SU-DHL-6 (cell line): ENCODE results near the gene ZMYND8.

Experiments
- EZH2phosphoT487 ChIP-seq: fragments of 200-600 bp; sonication (generic), shearing (Covaris generic); conservative IDR thresholded peaks from 2 replicates; pipeline ENCODE4 v1.6.1; 2018; ENCODE audit warnings: mild to moderate bottlenecking, antibody characterized with exemption, low read length, moderate library complexity, mixed read lengths
- TF ChIP-seq, protein P1 (sequence below): fragments of 200-600 bp; sonication (generic); IDR thresholded peaks from one replicate; pipeline ENCODE4 v1.5.1; 2017; ENCODE audit warnings: antibody characterized with exemption, mild to moderate bottlenecking, low read length, moderate library complexity; ENCODE audit not compliant: insufficient read depth, poor library complexity, severe bottlenecking

DNA sequence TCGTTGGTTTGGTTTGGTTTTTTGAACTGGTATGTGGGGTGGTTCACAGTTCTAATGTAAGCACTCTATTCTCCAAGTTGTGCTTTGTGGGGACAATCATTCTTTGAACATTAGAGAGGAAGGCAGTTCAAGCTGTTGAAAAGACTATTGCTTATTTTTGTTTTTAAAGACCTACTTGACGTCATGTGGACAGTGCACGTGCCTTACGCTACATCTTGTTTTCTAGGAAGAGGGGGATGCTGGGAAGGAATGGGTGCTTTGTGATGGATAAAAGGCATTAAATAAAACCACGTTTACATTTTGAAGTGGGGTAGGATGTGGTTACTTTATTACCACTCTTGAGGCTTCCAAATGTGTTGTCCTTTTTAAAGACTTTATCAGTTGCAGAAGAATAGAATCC is 168.0 kb downstream of the ZMYND8 start:
- TF ChIP-seq, protein P1, sequence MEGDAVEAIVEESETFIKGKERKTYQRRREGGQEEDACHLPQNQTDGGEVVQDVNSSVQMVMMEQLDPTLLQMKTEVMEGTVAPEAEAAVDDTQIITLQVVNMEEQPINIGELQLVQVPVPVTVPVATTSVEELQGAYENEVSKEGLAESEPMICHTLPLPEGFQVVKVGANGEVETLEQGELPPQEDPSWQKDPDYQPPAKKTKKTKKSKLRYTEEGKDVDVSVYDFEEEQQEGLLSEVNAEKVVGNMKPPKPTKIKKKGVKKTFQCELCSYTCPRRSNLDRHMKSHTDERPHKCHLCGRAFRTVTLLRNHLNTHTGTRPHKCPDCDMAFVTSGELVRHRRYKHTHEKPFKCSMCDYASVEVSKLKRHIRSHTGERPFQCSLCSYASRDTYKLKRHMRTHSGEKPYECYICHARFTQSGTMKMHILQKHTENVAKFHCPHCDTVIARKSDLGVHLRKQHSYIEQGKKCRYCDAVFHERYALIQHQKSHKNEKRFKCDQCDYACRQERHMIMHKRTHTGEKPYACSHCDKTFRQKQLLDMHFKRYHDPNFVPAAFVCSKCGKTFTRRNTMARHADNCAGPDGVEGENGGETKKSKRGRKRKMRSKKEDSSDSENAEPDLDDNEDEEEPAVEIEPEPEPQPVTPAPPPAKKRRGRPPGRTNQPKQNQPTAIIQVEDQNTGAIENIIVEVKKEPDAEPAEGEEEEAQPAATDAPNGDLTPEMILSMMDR, result no peak
- no peak for TF ChIP-seq EZH2phosphoT487
